Endodermal cell (in vitro differentiated cells): ENCODE results near the gene SEMA3D. TPM values are rescaled to one million over a fixed set of nuclear protein-coding genes. Genes with fewer than 3 reads are reported as not detected.
"Not testable (repeated sequence)": the region's sequence is repeated elsewhere in the genome, so short reads cannot be mapped to it uniquely, and the experiment has no call there.

Experiments
- DNase-seq: peaks from one replicate; pipeline ENCODE4 v3.0.0-alpha.2; 2017
- H3K27ac ChIP-seq: 2 replicates; pipeline ENCODE4 v1.5.1; 2013; ENCODE audit warnings: mild to moderate bottlenecking, low read depth, low read length, moderate library complexity
- H3K27me3 ChIP-seq: 2 replicates; pipeline ENCODE4 v1.6.1; 2013; ENCODE audit warnings: mild to moderate bottlenecking, low read length, moderate library complexity; ENCODE audit not compliant: insufficient read depth, control insufficient read depth, poor library complexity, severe bottlenecking
- H3K36me3 ChIP-seq: 2 replicates; pipeline ENCODE4 v1.7.0; 2013; ENCODE audit warnings: mild to moderate bottlenecking, low read length, moderate library complexity; ENCODE audit not compliant: control insufficient read depth, insufficient read depth
- H3K4me1 ChIP-seq: one replicate; pipeline ENCODE4 v1.7.0; 2013; ENCODE audit warnings: low read length; ENCODE audit not compliant: control insufficient read depth, insufficient read depth
- H3K4me3 ChIP-seq: 2 replicates; pipeline ENCODE4 v1.5.1; 2013; ENCODE audit warnings: mild to moderate bottlenecking, low read length, moderate library complexity
- H3K9ac ChIP-seq: 2 replicates; pipeline ENCODE4 v1.6.1; 2013; ENCODE audit warnings: mild to moderate bottlenecking, low read length, moderate library complexity; ENCODE audit not compliant: poor library complexity, severe bottlenecking; ENCODE audit errors: extremely low read depth
- H3K9me3 ChIP-seq: 2 replicates; pipeline ENCODE4 v1.6.1; 2013; ENCODE audit warnings: mild to moderate bottlenecking, low read length, moderate library complexity; ENCODE audit not compliant: control insufficient read depth
- H3K27ac Mint-ChIP-seq: 2 replicates; pipeline ENCODE4 v1.8.0; 2020; ENCODE audit warnings: mixed read lengths
- H3K27me3 Mint-ChIP-seq: 2 replicates; pipeline ENCODE4 v1.8.0; 2021; ENCODE audit warnings: mild to moderate bottlenecking, mixed read lengths; ENCODE audit not compliant: insufficient read depth
- H3K36me3 Mint-ChIP-seq: 2 replicates; pipeline ENCODE4 v1.8.0; 2020; ENCODE audit warnings: low read depth, mixed read lengths
- H3K4me1 Mint-ChIP-seq: 2 replicates; pipeline ENCODE4 v1.8.0; 2020; ENCODE audit warnings: mixed read lengths
- H3K4me3 Mint-ChIP-seq: 2 replicates; pipeline ENCODE4 v1.8.0; 2020; ENCODE audit warnings: mild to moderate bottlenecking, moderate library complexity, mixed read lengths
- H3K9me3 Mint-ChIP-seq: 2 replicates; pipeline ENCODE4 v1.8.0; 2020; ENCODE audit warnings: mild to moderate bottlenecking, mixed read lengths
- CTCF ChIP-seq: fragments of 200-600 bp; sonication (generic); conservative IDR thresholded peaks from 2 replicates; pipeline ENCODE4 v1.5.0; 2021; ENCODE audit warnings: antibody characterized with exemption, mild to moderate bottlenecking
- WGBS, 2 experiments: methylation state at CpG; one replicate each; pipeline versions ENCODE4 v1.1.5 to v1.1.7; 2013; ENCODE audit warnings: missing lambda C conversion rate in 2 of 2, mixed read lengths in 1 of 2; ENCODE audit not compliant: insufficient coverage in 1 of 2, insufficient read length in 1 of 2; 5-methylcytosine and 5-hydroxymethylcytosine counted together
- total RNA-seq, 2 donors: library from RNA; stranded (reverse); fragmentation: NEBNext Ultra II Directional in 1 of 2; extraction: Animal tissue kit (Norgen Biotek cat#: 25700) in 1 of 2; gene quantifications; 2 replicates in 1 of 2; 3 replicates in 1 of 2; pipeline ENCODE4 v1.2.1, GENCODE V29; 2021

SEMA3D gene
- total RNA-seq, 2 donors from 2014 or later: 6.5 to 13.9 TPM

- peaks cover 2% of the 10 kb centered on the region for H3K9me3 Mint-ChIP-seq
Observed at GRCh38 chr7:84999450-84999849, 187.4 kb downstream of the SEMA3D start.

DNA sequence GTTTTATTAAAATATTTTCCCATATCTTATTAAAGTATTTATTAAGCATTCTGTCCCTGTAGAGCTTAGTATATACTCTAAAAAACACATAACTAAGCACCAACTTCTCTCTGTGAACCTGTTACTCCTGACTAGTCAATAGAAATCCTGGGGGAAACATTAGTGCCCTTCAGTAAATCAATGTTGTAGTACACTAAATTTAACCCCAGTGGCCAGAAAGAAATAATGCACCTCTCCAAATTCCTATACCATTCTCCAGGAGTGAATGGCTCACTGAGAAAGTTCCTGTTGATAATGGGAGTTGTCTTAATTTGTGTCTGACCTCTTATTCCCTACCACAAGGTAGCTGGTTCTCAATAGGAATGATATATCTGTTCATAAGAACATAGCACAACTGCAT is 188.2 kb downstream of the SEMA3D start:
- H3K4me1 ChIP-seq: peaks cover 8% of the 10 kb centered on the region
- Mint-ChIP-seq H3K9me3 (peaks cover 9% of the 10 kb centered on the region), H3K27ac (no peak overlapping the region), H3K4me3 (no peak overlapping the region), H3K4me1 (peaks cover 18% of the 10 kb centered on the region), H3K36me3 (peaks cover 3% of the 10 kb centered on the region), H3K27me3 (no peaks in the 10 kb centered on the region)
- H3K9ac ChIP-seq: no peak overlapping the region
- peak; percentile 66 for TF ChIP-seq CTCF
- H3K27ac ChIP-seq: no peak overlapping the region
- peaks cover 12% of the 10 kb centered on the region for H3K9me3 ChIP-seq
- no peaks in the 10 kb centered on the region for H3K36me3 ChIP-seq
- no peak overlapping the region for H3K4me3 ChIP-seq
- H3K27me3 ChIP-seq: no peaks in the 10 kb centered on the region
- no peak for DNase-seq

More at GRCh38 chr7:84999450-84999849, 187.4 kb downstream of the SEMA3D start:
- no peak overlapping the region for H3K9ac ChIP-seq
- DNase-seq: no peak
- Mint-ChIP-seq H3K36me3 (peaks cover 2% of the 10 kb centered on the region), H3K4me1 (peaks cover 18% of the 10 kb centered on the region), H3K27me3 (no peaks in the 10 kb centered on the region), H3K4me3 (no peak overlapping the region), H3K27ac (no peak overlapping the region)
- no peak for TF ChIP-seq CTCF
- peaks cover 8% of the 10 kb centered on the region for H3K4me1 ChIP-seq
- 87 to 90% methylated on average over 7 to 8 of the region's 8 CpGs for whole genome bisulfite sequencing, 2 experiments
- H3K27me3 ChIP-seq: no peaks in the 10 kb centered on the region
- peaks cover 4% of the 10 kb centered on the region for H3K9me3 ChIP-seq
- no peak overlapping the region for H3K27ac ChIP-seq
- no peak overlapping the region for H3K4me3 ChIP-seq
- no peaks in the 10 kb centered on the region for H3K36me3 ChIP-seq

GRCh38 chr7:84997626-84998025 is 189.2 kb downstream of the SEMA3D start:
- Mint-ChIP-seq H3K4me3 (no peak overlapping the region), H3K27me3 (no peaks in the 10 kb centered on the region), H3K9me3 (peaks cover 18% of the 10 kb centered on the region), H3K4me1 (peaks cover 15% of the 10 kb centered on the region), H3K27ac (no peak overlapping the region), H3K36me3 (peaks cover 3% of the 10 kb centered on the region)
- peaks cover 22% of the 10 kb centered on the region for H3K9me3 ChIP-seq
- H3K4me1 ChIP-seq: peaks cover 6% of the 10 kb centered on the region
- H3K27ac ChIP-seq: no peak overlapping the region
- no peak for TF ChIP-seq CTCF
- 62% methylated on average over 2 of the region's 2 CpGs; no CpG with 5 or more reads in 1 of the 2 experiments for WGBS, 2 experiments
- H3K9ac ChIP-seq: no peak overlapping the region
- DNase-seq: no peak
- H3K27me3 ChIP-seq: no peaks in the 10 kb centered on the region
- no peaks in the 10 kb centered on the region for H3K36me3 ChIP-seq
- H3K4me3 ChIP-seq: no peak overlapping the region

DNA sequence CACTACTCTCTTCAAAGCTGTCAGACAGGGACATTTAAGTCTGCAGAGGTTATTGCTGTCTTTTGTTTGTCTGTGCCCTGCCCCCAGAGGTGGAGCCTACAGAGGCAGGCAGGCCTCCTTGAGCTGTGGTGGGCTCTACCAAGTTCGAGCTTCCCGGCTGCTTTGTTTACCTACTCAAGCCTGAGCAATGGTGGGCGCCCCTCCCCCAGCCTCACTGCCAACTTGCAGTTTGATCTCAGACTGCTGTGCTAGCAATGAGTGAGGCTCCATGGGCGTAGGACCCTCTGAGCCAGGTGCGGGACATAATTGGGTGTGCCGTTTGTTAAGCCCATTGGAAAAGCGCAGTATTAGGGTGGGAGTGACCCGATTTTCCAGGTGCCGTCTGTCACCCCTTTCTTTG is 193.9 kb downstream of the SEMA3D start:
- H3K27me3 ChIP-seq, DNase-seq, H3K27ac ChIP-seq, H3K27ac Mint-ChIP-seq, H3K4me1 Mint-ChIP-seq, H3K4me1 ChIP-seq, H3K36me3 Mint-ChIP-seq, H3K4me3 Mint-ChIP-seq, H3K9ac ChIP-seq, H3K36me3 ChIP-seq, H3K4me3 ChIP-seq, H3K27me3 Mint-ChIP-seq: not testable (repeated sequence)
- peaks cover 25% of the 10 kb centered on the region for H3K9me3 ChIP-seq
- peaks cover 40% of the 10 kb centered on the region for H3K9me3 Mint-ChIP-seq
- WGBS, 2 experiments: 96 to 100% methylated on average over 4 to 9 of the region's 9 CpGs
